Activated T-helper 1 cell treated with anti-CD3 and anti-CD28 coated beads, Interleukin-12 subunit alpha, Interleukin-12 subunit beta, Interleukin-2, Interleukin-4 antibody, amounts not matched to agents 30 ng/mL and 10 ng/mL and 1 ng/mL, durations not matched to agents 14 hours and 24 hours and 36 hours (primary cell): ENCODE data around the gene GRIA4. TPM values are rescaled to one million over a fixed set of nuclear protein-coding genes. Genes with fewer than 3 reads are reported as not detected.

ENCODE experiments used
- DNase-seq: peaks from one replicate; pipeline ENCODE4 v3.0.0; 2021; ENCODE audit warnings: low spot score
- H3K27ac Mint-ChIP-seq: one replicate; pipeline ENCODE4 v1.8.0; 2021; ENCODE audit warnings: mild to moderate bottlenecking, mixed read lengths
- H3K27me3 Mint-ChIP-seq: one replicate; pipeline ENCODE4 v1.8.0; 2022; ENCODE audit warnings: mild to moderate bottlenecking, moderate library complexity, mixed read lengths; ENCODE audit not compliant: insufficient read depth
- H3K36me3 Mint-ChIP-seq: one replicate; pipeline ENCODE4 v1.8.0; 2021; ENCODE audit warnings: low read depth, mixed read lengths
- H3K4me1 Mint-ChIP-seq: one replicate; pipeline ENCODE4 v1.8.0; 2021; ENCODE audit warnings: low read depth, mixed read lengths
- H3K4me3 Mint-ChIP-seq: one replicate; pipeline ENCODE4 v1.8.0; 2021; ENCODE audit warnings: mild to moderate bottlenecking, moderate library complexity, mixed read lengths
- H3K9me3 Mint-ChIP-seq: one replicate; pipeline ENCODE4 v1.8.0; 2021; ENCODE audit warnings: mixed read lengths
- intact Hi-C: fragments of 100-400 bp; cut with micrococcal nuclease; formaldehyde crosslinking; loops from one replicate; pipeline ENCODE4 v1.15.1; 2024
- total RNA-seq: library from RNA; stranded (reverse); gene quantifications from 2 replicates; pipeline ENCODE4 v1.2.3, GENCODE V29; 2022

GRIA4 gene
- total RNA-seq, 1 donor from 2014 or later, result not detected

DNA sequence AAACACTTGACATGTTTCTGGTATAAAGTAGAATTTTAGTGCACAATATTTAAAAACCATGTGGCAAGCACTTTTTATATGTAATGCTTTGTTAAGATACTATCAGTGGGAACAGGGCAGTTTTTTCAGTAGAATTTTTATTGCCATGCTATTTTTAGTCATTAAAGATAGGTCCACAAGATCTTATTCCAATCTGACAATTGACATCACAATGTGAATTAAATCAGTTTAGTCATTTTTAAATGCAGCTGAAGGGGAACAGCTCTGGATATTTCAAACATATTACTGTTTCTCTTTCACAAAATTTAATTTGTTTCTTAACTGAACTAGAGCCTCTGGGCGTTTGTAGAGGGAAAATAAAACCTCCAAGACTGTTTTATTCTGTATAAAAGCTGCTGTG, 218.0 kb downstream of the GRIA4 start:
- no peak for DNase-seq
- Mint-ChIP-seq H3K9me3 (no peaks in the 10 kb centered on the region), H3K4me1 (no peaks in the 10 kb centered on the region), H3K27me3 (no peaks in the 10 kb centered on the region), H3K36me3 (no peaks in the 10 kb centered on the region), H3K4me3 (no peak overlapping the region), H3K27ac (no peak overlapping the region)
- intact Hi-C loops, result no loop called here

DNA sequence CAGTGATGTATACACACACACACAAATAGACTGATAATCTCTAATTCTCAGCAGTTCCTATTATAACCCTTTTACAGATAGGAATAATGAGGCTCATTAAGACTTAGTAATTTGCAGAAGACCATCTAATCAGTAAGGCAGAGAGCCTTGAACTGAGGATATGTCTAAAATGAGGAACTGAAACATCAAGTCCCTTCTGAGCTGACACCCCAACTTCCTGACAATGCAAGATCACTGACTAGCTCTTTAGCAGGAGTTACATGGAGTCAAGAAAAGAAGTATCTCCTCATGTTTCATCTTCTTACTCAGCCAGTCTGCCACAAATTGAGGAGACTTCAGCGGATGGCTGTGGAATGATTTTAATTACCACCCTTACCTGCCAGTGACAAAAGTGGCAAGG, 219.2 kb downstream of the GRIA4 start:
- H3K4me3 Mint-ChIP-seq, result no peak overlapping the region
- H3K27ac Mint-ChIP-seq, result no peak overlapping the region
- H3K27me3 Mint-ChIP-seq, result no peaks in the 10 kb centered on the region
- intact Hi-C loops, result no loop called here
- no peak for DNase-seq
- H3K4me1 Mint-ChIP-seq, result no peaks in the 10 kb centered on the region
- H3K9me3 Mint-ChIP-seq, result no peaks in the 10 kb centered on the region
- no peaks in the 10 kb centered on the region for H3K36me3 Mint-ChIP-seq

DNA sequence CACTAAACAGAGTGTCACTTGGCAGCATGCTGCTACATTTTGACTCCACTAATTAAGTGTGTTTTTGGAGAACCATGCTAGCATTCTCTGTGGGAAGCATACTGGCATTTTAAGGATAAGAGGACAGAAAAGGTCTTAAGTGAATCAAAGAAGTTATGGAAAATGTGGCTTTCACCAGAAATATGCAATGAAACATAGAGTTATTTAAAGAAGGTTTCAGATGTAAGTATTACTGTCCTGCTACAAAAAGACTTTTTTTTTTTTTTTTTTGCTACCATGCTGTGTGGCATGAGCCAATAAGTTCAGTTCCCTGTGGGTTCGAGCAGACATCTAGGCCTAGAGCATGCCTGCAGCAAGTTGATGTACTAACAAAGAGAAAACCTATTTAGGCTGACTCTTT, 224.6 kb downstream of the GRIA4 start:
- Mint-ChIP-seq H3K9me3 (no peaks in the 10 kb centered on the region), H3K4me1 (no peaks in the 10 kb centered on the region), H3K27me3 (no peaks in the 10 kb centered on the region), H3K27ac (no peak overlapping the region), H3K36me3 (no peaks in the 10 kb centered on the region), H3K4me3 (no peak overlapping the region)
- intact Hi-C loops, result no loop called here
- no peak for DNase-seq

DNA sequence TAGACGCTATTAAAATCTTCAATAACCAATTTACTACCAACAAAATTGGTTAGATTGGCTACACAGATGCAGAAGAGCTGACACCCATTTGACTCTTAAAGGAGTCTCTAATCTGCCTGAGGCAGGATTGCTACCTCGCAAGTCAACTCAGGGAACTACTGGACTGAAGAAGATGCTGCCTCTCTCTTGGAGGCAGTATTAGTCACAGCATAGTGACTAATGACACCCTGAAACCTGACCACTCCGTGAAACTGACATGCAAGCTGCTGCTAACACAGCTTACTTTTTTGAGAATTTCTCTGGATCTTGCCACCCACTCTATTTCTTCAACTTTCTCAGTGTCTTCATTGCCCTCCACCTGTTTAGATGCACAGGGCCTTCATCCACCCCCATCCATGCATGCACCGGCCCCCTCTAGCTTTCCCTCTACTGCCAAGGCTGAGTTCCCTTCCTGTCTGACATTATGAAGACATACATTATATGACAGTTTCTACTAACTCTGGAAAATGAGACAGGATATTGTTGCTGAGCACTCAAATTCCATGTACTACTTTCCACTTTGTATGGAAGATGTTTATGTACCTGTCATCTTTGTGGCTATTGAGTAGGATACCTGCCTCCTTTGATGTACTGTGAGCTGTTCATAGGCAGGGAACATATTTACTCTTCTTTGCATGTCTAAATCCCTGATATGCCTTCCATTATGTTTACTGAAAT, 229.0 kb downstream of the GRIA4 start:
- Mint-ChIP-seq H3K4me1 (no peaks in the 10 kb centered on the region), H3K9me3 (no peaks in the 10 kb centered on the region), H3K4me3 (no peak overlapping the region), H3K27ac (no peak overlapping the region), H3K27me3 (no peaks in the 10 kb centered on the region), H3K36me3 (no peaks in the 10 kb centered on the region)
- intact Hi-C loops, result no loop called here
- no peak for DNase-seq

DNA sequence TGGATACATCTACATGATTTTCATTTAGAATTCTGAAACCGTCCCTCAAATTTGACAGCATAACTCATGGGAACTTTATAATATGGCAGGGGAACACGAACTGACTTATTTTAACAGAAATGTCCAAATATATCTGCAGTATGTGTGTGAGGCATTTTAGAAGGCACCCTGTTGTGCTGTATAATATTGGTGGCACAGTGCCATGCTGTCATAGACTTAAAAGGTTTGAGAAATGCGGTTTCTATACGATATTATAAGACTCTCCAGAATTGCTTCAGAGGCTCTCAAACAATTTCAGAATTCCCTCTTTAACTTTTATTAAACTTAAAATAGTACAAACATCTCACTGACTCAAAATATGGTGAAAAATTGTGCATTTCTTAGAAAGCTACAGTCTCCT, 230.5 kb downstream of the GRIA4 start:
- H3K4me1 Mint-ChIP-seq, result no peaks in the 10 kb centered on the region
- H3K9me3 Mint-ChIP-seq, result no peaks in the 10 kb centered on the region
- H3K27me3 Mint-ChIP-seq, result no peaks in the 10 kb centered on the region
- intact Hi-C loops, result no loop called here
- no peak for DNase-seq
- no peak overlapping the region for H3K4me3 Mint-ChIP-seq
- H3K27ac Mint-ChIP-seq, result no peak overlapping the region
- no peaks in the 10 kb centered on the region for H3K36me3 Mint-ChIP-seq

DNA sequence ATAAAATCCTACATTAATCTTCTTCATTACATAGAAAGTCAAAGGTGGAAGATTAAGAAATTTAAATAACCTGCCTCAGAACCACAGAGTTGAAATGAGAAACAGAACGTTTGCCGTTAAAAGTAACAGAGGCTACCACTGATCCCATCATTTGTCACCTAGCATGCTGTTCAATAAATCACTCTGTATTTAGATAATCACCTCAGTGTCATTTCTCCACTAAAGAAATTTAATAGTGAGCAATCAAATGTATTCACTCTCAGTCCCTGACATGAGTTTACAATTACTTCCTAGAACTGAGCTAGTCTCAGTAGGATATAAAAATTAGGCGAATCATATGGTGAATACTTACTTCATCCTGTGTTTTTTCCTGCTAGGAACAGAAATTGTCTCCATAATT, 242.5 kb downstream of the GRIA4 start:
- no peaks in the 10 kb centered on the region for H3K27me3 Mint-ChIP-seq
- H3K36me3 Mint-ChIP-seq, result no peaks in the 10 kb centered on the region
- H3K4me3 Mint-ChIP-seq, result no peak overlapping the region
- H3K27ac Mint-ChIP-seq, result no peak overlapping the region
- H3K4me1 Mint-ChIP-seq, result no peaks in the 10 kb centered on the region
- intact Hi-C loops, result no loop called here
- H3K9me3 Mint-ChIP-seq, result no peaks in the 10 kb centered on the region
- DNase-seq, result no peak

DNA sequence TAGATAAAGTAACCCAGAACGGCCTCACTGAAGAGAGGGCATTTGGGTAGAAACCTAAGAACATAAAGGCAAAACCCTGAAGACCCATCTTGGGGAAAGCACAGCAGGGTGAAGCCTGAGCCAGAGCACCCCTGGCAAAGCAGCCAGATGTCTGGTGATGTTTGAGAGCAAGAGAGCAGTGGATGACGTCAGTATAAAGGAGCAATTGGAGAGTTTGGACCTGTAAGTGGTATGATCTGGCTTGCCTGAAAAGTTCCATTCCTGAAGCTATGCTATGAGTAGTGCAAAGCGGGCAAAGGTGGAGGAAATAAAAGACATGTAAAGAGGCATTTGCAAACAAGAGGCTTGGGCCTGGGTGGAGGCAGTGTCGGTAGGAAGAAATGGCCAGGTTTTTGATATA, 244.4 kb downstream of the GRIA4 start:
- intact Hi-C loops, result no loop called here
- no peaks in the 10 kb centered on the region for H3K4me1 Mint-ChIP-seq
- no peaks in the 10 kb centered on the region for H3K27me3 Mint-ChIP-seq
- no peak overlapping the region for H3K4me3 Mint-ChIP-seq
- DNase-seq, result no peak
- no peak overlapping the region for H3K27ac Mint-ChIP-seq
- H3K36me3 Mint-ChIP-seq, result no peaks in the 10 kb centered on the region
- H3K9me3 Mint-ChIP-seq, result no peaks in the 10 kb centered on the region

DNA sequence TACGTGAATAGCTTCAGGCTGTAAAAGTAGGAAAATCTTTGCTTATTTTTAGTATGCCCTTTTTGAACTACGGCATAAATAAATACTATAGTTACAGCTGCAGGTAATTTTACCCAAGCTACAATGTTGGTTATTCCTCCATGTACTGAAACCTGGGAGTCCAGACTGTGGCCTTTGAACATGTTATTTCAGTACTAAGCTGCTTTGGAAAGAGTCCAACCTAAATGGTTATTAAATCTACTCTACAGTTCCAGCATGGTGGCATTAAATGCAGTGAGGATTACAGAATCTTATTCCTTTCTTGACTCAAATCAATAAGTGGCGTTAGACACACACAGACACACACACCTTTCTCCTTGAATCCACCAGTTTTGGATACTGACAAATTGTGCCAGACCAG, 247.1 kb downstream of the GRIA4 start:
- no peak for DNase-seq
- H3K27ac Mint-ChIP-seq, result no peak overlapping the region

DNA sequence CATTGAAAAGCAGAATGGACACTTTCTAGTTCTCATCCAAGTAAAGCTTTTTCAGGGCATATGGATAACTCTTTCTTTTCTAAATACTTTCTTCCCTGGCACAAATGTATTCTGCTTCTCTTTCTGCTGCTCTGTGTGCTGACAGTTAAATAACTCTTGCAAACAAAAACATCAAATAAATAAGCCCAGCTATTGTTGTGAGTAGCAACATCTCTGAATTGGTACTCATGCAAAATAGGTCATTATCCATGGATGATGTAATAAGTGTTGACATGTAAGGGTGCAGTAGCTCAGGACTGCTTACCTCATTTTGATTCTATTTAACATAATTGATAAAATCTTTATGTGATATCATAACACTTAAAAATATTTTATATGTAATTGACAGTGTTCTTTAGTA, 247.9 kb downstream of the GRIA4 start:
- H3K27ac Mint-ChIP-seq, result no peak overlapping the region
- H3K4me1 Mint-ChIP-seq, result no peaks in the 10 kb centered on the region
- DNase-seq, result no peak
- no peak overlapping the region for H3K4me3 Mint-ChIP-seq
- H3K36me3 Mint-ChIP-seq, result no peaks in the 10 kb centered on the region
- intact Hi-C loops, result no loop called here
- H3K9me3 Mint-ChIP-seq, result no peaks in the 10 kb centered on the region
- no peaks in the 10 kb centered on the region for H3K27me3 Mint-ChIP-seq

More for the DNA sequence above, 247.1 kb downstream of the GRIA4 start:
- H3K9me3 Mint-ChIP-seq, result no peaks in the 10 kb centered on the region
- intact Hi-C loops, result no loop called here
- no peak overlapping the region for H3K4me3 Mint-ChIP-seq
- no peaks in the 10 kb centered on the region for H3K27me3 Mint-ChIP-seq
- no peaks in the 10 kb centered on the region for H3K4me1 Mint-ChIP-seq
- no peaks in the 10 kb centered on the region for H3K36me3 Mint-ChIP-seq

DNA sequence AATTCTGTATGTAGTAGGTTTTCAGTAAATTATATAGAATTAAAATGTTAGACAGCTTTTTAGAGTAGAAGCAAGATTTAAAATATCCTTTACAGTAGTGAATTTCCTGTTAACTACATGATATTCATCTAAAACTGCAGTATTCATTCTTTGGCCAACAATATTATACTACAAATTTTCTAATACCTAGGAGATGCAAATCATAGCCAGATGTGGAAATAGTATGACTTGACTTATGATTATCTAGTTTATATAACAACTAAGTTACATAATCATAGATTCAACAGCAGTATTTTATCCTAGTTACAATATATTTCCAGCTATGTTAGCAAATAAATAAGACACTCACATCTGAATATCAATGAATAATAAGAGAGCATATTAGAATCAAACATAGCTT, 249.0 kb downstream of the GRIA4 start:
- Mint-ChIP-seq H3K36me3 (no peaks in the 10 kb centered on the region), H3K27ac (no peak overlapping the region), H3K27me3 (no peaks in the 10 kb centered on the region), H3K4me3 (no peak overlapping the region), H3K4me1 (no peaks in the 10 kb centered on the region), H3K9me3 (no peaks in the 10 kb centered on the region)
- intact Hi-C loops, result no loop called here
- DNase-seq, result no peak

DNA sequence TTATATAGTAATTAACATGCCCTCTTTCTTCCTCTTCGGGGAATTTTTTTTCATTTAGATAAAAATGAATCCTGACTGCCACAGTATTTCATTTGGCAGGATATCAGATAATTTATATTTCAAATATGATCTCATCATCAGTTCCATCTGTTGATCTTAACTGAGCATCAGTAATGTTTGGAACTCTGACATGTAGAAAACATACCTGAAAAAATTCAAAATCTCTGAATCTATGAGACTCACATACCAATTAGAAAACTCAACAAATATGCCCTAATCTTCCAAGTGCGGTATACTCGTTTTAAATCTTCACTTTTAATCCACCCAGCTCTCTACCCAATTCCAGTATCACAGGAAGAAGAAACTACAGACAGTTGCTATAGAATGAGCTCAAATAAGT, 250.2 kb downstream of the GRIA4 start:
- Mint-ChIP-seq H3K36me3 (no peaks in the 10 kb centered on the region), H3K27ac (no peak overlapping the region), H3K9me3 (no peaks in the 10 kb centered on the region), H3K27me3 (no peaks in the 10 kb centered on the region), H3K4me3 (no peak overlapping the region), H3K4me1 (no peaks in the 10 kb centered on the region)
- intact Hi-C loops, result no loop called here
- DNase-seq, result no peak

DNA sequence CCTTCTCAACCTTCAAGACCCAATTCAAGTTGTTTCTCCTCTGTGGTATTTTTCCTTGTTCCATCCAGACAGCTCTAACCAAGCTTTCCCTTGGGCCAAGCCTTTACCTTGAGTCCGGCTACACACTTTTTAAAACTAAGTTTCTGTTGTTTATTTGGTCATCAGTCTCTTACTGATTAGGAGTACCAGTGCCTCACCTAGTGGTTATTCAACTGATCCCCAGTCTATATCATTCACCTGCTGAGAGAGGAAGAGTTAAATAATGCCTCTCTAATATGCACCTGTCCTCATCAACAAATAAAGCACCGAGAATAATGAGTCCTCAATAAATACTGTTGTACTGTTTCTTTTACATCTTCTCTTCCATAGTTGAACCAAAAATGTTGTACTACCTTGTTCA, 251.4 kb downstream of the GRIA4 start:
- H3K4me3 Mint-ChIP-seq, result no peak overlapping the region
- intact Hi-C loops, result no loop called here
- H3K4me1 Mint-ChIP-seq, result no peaks in the 10 kb centered on the region
- H3K36me3 Mint-ChIP-seq, result no peaks in the 10 kb centered on the region
- no peaks in the 10 kb centered on the region for H3K27me3 Mint-ChIP-seq
- H3K9me3 Mint-ChIP-seq, result no peaks in the 10 kb centered on the region
- no peak overlapping the region for H3K27ac Mint-ChIP-seq
- DNase-seq, result no peak

DNA sequence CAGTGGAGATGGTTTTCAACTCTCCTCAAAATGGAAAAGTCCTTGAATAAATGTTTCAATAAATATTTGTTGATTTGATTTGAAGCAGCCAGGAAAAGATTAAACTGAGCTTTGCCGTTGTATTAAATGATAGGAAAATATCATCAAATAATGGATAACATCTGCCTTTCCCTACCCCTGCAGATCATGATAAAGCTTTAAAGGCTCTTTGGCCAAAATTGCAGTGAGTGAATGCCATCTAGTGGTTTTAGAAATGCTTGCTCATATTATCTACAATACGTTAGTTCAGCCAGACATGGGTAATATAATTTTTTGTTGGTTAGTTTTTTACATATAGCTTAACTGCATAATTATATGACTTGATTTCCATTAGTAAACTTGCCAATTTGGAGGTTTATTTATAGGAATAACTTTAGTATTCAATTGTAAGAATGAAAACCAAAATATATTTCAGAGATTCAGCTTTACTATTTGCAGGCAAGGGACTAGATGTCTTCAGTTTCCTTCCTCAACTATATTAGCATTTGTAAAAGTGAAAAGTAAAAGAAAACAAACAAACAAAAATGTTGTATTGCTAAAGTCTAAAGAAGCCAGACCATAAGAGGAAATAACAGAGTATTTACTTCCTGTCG, 253.0 kb downstream of the GRIA4 start:
- Mint-ChIP-seq H3K9me3 (no peaks in the 10 kb centered on the region), H3K4me3 (no peak overlapping the region), H3K27ac (no peak overlapping the region), H3K27me3 (peaks cover 3% of the 10 kb centered on the region), H3K36me3 (no peaks in the 10 kb centered on the region), H3K4me1 (no peaks in the 10 kb centered on the region)
- intact Hi-C loops, result loop anchor here (2.0 kb wide), 1 partner anchor 1332 kb away; no protein-coding TSS in a partner anchor
- DNase-seq, result no peak

DNA sequence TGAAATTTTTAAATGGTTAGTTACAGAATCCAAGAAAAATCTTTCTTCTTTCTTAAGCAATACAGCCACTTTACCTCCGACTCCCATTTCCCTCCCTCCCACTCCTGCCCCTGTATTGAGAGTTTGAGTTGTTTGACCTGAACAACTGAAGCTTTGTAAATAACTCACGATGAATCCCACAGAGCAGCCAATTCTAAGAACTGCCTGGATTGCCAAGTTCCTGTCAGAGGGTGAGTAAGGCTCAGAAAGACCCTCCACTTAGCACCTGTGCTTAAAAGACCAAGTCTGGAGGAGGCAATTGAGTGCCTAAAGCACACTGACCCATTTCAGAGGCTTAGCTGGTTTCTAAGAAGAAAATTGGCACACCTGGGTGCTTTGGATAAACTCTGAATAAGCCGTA, 253.7 kb downstream of the GRIA4 start:
- H3K4me3 Mint-ChIP-seq, result no peak overlapping the region
- no peak overlapping the region for H3K27ac Mint-ChIP-seq
- intact Hi-C loops, result loop anchor here (2.0 kb wide), 1 partner anchor 1333 kb away; no protein-coding TSS in a partner anchor
- DNase-seq, result no peak
- H3K4me1 Mint-ChIP-seq, result no peaks in the 10 kb centered on the region
- no peaks in the 10 kb centered on the region for H3K9me3 Mint-ChIP-seq
- H3K36me3 Mint-ChIP-seq, result no peaks in the 10 kb centered on the region
- peaks cover 5% of the 10 kb centered on the region for H3K27me3 Mint-ChIP-seq
